ENCODE measurements around the gene PITPNC1.
A peak's percentile ranks its signal among the peaks of the same experiment; 100 is the strongest.

PITPNC1 gene

DNA sequence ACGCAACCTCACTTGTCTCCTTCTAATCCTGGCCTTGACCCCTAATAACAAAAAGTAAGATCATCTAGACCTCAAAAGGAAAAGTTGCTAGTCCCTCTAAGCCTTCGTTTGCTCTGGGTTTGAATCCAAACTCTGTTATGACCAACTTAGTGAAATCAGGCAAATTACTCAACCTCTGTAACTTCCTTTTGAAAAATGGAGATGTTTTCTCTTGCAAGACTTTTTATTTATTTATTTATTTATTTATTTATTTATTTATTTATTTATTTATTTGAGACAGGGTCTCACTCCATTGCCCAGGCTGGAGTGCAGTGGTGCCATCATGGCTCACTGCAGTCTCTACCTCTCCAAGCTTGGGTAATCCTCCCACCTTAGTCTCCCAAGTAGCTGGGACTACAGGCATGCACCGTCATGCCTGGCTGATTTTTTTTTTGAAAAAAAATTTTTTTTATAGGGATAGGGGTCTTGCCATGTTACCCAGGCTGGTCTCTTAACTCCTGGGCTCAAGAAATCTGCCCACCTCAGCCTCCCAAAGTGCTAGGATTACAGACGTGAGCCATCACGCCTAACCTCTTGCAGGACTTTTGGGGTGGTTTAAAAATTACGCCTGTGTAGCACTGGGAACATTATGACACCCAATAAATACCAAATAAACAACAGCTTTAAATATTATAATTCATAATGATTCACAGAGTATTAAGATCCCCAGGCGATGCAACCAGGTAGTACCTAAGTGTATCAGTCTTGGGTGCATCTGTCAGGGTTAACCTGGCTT lies 63.4 kb downstream of the PITPNC1 start:
- TF ChIP-seq, protein P1, sequence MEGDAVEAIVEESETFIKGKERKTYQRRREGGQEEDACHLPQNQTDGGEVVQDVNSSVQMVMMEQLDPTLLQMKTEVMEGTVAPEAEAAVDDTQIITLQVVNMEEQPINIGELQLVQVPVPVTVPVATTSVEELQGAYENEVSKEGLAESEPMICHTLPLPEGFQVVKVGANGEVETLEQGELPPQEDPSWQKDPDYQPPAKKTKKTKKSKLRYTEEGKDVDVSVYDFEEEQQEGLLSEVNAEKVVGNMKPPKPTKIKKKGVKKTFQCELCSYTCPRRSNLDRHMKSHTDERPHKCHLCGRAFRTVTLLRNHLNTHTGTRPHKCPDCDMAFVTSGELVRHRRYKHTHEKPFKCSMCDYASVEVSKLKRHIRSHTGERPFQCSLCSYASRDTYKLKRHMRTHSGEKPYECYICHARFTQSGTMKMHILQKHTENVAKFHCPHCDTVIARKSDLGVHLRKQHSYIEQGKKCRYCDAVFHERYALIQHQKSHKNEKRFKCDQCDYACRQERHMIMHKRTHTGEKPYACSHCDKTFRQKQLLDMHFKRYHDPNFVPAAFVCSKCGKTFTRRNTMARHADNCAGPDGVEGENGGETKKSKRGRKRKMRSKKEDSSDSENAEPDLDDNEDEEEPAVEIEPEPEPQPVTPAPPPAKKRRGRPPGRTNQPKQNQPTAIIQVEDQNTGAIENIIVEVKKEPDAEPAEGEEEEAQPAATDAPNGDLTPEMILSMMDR (conservative IDR thresholded peaks at IDR 0.05; ENCODE audit: control insufficient read depth, insufficient read depth, low read depth, low read length), result no peak
- no peak overlapping the region for H3K4me3 ChIP-seq (ENCODE audit: control insufficient read depth, low read depth, low read length)
- DNase-seq (ENCODE audit: low read depth), result peak; percentile 47

DNA sequence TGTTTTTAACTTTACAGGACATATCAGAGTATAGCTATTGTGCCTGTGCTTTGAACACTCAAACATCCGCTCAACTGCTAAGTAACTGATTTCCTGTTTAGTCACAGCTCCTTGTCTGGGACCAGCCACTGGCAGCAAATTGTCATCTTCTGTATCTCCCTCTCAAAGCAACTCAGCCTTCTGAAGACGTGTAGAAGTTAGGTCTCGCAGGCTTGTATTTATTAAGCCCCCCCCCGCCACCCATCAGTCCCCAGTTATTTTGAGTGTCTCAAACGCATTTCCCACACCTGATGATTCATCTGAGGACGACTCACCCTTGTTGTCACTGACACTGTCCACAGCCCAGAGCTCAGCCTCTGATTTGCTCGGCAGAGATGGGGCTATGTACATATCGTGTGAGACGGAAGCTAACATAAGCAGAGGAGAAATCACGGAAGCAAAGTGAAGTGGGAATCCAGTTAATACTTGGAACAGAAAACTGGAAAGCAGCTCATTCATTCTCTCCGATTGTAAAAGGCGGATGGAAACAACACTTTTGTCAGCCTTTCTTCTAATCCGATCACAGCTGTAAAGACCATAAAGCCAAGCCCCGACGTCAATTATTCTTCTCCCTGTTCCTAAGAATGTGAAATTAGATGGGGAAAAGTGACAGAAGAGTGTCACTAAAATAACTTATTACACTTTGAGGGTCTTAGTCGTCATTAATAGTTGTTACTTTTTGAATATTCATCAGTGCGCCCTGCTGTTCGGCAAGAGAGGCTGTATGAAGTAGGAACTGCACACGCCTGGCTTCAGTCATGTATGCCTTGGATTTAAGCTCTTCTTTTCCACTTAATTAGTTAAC lies 64.2 kb downstream of the PITPNC1 start:
- TF ChIP-seq, protein P1 (conservative IDR thresholded peaks at IDR 0.05; ENCODE audit: control insufficient read depth, insufficient read depth, low read depth, low read length), result no peak
- DNase-seq (ENCODE audit: low read depth), result peak; percentile 87
- no peak overlapping the region for H3K4me3 ChIP-seq (ENCODE audit: control insufficient read depth, low read depth, low read length)

DNA sequence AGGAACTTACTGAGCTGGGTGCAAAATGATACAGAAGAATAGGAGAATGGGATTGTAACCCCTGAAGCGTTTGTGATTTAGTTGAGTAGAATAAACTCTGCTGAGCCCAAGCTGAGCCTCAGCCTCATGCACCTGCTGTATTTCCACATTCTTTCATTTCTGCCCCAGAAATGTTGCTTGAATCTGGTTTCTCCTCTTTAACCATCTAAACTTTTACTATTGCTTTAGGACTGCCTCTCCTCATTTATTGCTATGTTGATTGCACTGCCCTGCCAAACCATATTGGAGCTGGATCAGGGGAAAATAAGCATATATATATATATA lies 64.8 kb downstream of the PITPNC1 start:
- TF ChIP-seq, protein P1 (conservative IDR thresholded peaks at IDR 0.05; ENCODE audit: control insufficient read depth, insufficient read depth, low read depth, low read length), result no peak
- no peak overlapping the region for H3K4me3 ChIP-seq (ENCODE audit: control insufficient read depth, low read depth, low read length)
- DNase-seq (ENCODE audit: low read depth), result no peak

DNA sequence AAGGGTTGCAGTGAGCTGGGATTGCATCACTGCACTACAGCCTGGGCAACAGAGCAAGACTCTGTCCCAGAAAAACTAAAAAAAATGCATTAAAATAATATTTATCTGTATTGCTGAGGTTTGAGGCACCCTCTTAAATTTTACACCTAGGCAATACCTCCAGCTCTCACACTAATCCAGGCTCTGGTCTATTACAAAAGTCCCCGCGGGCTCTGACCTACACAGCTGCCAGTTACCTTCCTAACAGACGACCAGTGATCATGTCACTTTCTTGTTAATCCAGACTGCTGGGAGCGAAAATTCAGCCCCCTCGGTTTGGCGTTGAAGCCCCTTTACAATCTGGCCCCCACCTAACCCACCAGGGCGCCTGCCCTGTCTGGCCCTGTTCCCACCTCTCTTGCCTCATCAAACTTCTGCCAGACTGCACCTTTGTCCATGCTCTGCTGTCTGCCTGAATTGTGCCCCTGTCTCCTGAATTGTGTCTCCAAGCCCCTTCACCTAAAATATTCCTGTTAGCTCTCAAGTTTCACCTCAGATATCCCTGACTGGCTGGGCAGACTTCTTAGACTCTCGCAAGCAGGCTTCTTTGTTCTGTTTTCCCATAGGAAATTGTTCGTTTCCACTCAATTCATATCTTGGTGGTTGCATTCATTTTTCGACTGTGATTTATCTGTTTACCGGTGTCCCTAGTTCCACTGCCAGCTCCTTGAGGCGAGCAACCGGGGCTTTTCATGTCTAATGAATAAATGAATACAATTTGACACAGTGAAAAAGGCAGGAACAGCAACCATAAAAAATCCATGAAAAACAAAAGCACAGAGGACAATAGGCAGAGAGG lies 65.9 kb downstream of the PITPNC1 start:
- H3K4me3 ChIP-seq (ENCODE audit: control insufficient read depth, low read depth, low read length), result no peak overlapping the region
- peak; percentile 37 for DNase-seq (ENCODE audit: low read depth)
- TF ChIP-seq, protein P1 (conservative IDR thresholded peaks at IDR 0.05; ENCODE audit: control insufficient read depth, insufficient read depth, low read depth, low read length), result no peak

DNA sequence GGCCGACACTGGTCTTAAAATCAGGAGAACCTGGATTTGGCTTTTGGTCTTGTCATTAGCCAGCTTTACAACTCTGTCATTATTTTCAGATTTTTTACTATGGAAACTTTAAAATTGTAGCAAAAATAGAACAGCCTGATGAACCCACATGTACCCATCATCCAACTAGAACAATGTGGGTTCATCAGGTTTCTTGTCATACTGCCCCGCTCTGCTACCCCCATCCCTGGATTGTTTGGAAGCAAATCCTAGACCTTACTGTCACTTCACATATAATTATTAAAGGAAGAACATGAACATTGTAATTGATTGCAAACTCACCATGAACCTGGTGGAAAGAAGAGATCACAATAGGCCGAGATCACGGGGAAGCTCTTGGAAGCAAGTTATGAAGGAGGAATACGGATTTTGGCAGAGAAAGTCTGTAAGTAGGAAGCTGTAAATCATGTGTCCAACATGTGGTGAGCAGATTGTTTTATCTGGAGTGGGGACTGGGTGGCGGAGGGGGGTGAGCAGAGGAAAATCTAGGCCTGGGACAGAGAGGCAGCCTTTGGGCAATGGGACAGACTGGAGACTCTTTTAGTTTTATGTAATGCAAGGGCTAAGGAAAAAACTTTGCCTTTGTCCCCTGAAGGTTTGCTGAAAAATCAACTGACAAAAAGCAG lies 67.0 kb downstream of the PITPNC1 start:
- TF ChIP-seq, protein P1 (conservative IDR thresholded peaks at IDR 0.05; ENCODE audit: control insufficient read depth, insufficient read depth, low read depth, low read length), result no peak

DNA sequence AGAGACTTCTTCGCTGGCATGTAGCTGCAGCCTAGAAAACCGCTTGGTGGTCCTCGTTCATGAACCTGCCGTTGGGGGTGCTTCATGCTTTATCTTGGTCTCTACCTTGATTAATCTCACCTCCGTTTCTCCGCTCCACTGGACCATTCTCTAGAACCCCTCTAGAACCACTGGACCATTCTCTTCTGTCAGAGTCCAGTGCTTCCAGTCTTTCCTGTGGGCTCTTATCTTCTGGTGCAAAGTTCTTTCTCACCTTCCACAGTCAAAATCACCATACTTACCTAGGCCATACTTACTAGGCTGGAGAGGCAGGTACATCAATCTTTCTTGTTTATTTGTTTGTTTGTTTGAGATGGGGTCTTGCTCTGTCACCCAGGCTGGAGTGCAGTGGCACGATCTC lies 71.4 kb downstream of the PITPNC1 start:
- no peak for DNase-seq (ENCODE audit: low read depth)
- TF ChIP-seq, protein P1 (conservative IDR thresholded peaks at IDR 0.05; ENCODE audit: control insufficient read depth, insufficient read depth, low read depth, low read length), result no peak
- no peak overlapping the region for H3K4me3 ChIP-seq (ENCODE audit: control insufficient read depth, low read depth, low read length)

More for the DNA sequence above, 67.0 kb downstream of the PITPNC1 start:
- peak; percentile 89 for DNase-seq (ENCODE audit: low read depth)
- H3K4me3 ChIP-seq (ENCODE audit: control insufficient read depth, low read depth, low read length), result no peak overlapping the region

All from fibroblast of mammary gland (primary cell).